HEK293T (cell line): ENCODE results near the gene TOMM40L.

ENCODE experiments used
- ARNT ChIP-seq: fragments of 450-650 bp; IDR thresholded peaks from 2 replicates; pipeline ENCODE4 v1.6.1; 2017; ENCODE audit warnings: mild to moderate bottlenecking
- BHLHE40 ChIP-seq: fragments of 450-650 bp; IDR thresholded peaks from 2 replicates; pipeline ENCODE4 v1.6.1; 2016; ENCODE audit warnings: mild to moderate bottlenecking, moderate library complexity, borderline replicate concordance
- FOXA1 ChIP-seq: fragments of 450-650 bp; IDR thresholded peaks from 2 replicates; pipeline ENCODE4 v1.6.1; 2016; ENCODE audit warnings: mild to moderate bottlenecking
- FOXM1 ChIP-seq: fragments of 450-650 bp; IDR thresholded peaks from 2 replicates; pipeline ENCODE4 v1.6.1; 2017; ENCODE audit warnings: mild to moderate bottlenecking, borderline replicate concordance
- TARDBP ChIP-seq: fragments of 450-650 bp; IDR thresholded peaks from 2 replicates; pipeline ENCODE4 v1.6.1; 2016

DNA sequence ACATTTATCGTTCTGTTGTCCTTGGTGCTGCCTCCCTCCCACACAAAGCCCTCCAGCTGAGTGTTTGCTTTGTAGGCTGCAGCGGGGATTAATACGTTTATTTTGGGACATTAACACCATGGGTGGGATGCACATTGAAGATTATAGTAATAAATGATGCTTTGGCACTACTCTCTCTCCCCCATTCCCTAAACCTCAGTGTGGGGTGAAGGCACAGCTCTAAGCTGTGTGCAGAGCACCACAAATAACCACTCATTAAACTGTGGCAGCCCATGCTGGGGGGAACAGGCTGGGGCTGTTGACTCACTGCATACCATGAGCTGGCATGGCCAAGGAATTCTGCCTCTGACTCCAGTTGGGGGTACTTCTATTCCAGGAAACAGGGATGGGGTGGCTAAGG lies 40.3 kb downstream of the TOMM40L start:
- TF ChIP-seq FOXM1 (no peak), FOXA1 (no peak), TARDBP (no peak), ARNT (no peak), BHLHE40 (no peak)
